ENCODE data around the gene CFAP97D2.

DNA sequence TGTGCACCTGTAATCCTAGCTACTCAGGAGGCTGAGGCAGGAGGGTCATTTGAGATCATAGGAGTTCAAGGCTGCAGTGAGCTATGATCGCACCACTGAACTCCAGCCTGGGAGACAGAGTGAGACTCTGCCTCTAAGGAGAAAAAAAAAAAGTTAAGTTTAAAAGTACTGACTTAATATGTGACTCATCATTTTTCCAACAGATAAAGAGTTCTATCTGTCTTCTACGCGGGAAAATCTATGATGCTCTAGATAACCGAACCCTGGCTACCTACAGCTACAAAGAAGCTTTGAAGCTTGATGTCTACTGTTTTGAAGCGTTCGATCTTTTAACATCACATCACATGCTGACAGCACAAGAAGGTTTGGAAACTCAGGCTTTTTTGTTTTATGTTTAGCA is 62.9 kb downstream of the CFAP97D2 start:
- TF ChIP-seq, protein P1, sequence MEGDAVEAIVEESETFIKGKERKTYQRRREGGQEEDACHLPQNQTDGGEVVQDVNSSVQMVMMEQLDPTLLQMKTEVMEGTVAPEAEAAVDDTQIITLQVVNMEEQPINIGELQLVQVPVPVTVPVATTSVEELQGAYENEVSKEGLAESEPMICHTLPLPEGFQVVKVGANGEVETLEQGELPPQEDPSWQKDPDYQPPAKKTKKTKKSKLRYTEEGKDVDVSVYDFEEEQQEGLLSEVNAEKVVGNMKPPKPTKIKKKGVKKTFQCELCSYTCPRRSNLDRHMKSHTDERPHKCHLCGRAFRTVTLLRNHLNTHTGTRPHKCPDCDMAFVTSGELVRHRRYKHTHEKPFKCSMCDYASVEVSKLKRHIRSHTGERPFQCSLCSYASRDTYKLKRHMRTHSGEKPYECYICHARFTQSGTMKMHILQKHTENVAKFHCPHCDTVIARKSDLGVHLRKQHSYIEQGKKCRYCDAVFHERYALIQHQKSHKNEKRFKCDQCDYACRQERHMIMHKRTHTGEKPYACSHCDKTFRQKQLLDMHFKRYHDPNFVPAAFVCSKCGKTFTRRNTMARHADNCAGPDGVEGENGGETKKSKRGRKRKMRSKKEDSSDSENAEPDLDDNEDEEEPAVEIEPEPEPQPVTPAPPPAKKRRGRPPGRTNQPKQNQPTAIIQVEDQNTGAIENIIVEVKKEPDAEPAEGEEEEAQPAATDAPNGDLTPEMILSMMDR (conservative IDR thresholded peaks at IDR 0.05 in 1 of 2, IDR thresholded peaks at IDR 0.05 in 1 of 2; ENCODE audit: extremely low read depth in 1 of 2, insufficient read depth in 1 of 2, low read depth in 1 of 2, low read length in 2 of 2), result no peak
- TF ChIP-seq EZH2 (IDR thresholded peaks at IDR 0.05; ENCODE audit: borderline replicate concordance, low read length), result no peak

Measured in mammary epithelial cell (primary cell).